Colonic mucosa (tissue), 4 donors: ENCODE data around the gene TSSK2. TPM values are rescaled to one million over a fixed set of nuclear protein-coding genes. Genes with fewer than 3 reads are reported as not detected.

Experiments used
- DNase-seq: peaks from one replicate; pipeline ENCODE4 v3.0.0-alpha.2; 2020
- H3K27ac ChIP-seq: fragments of 200-600 bp; one replicate; pipeline ENCODE4 v1.8.0; 2021
- H3K27me3 ChIP-seq: fragments of 200-600 bp; one replicate; pipeline ENCODE4 v1.8.0; 2021
- H3K36me3 ChIP-seq: fragments of 200-600 bp; one replicate; pipeline ENCODE4 v1.8.0; 2021
- H3K4me1 ChIP-seq: fragments of 200-600 bp; one replicate; pipeline ENCODE4 v1.8.0; 2021; ENCODE audit warnings: mild to moderate bottlenecking
- H3K4me3 ChIP-seq: fragments of 200-600 bp; one replicate; pipeline ENCODE4 v1.8.0; 2021
- H3K9ac ChIP-seq, 2 donors: one replicate each; pipeline ENCODE4 v1.7.0; 2013; ENCODE audit warnings: control low read depth in 2 of 2, low read depth in 2 of 2, low read length in 2 of 2
- H3K9me3 ChIP-seq: fragments of 200-600 bp; one replicate; pipeline ENCODE4 v1.8.0; 2021
- CTCF ChIP-seq: fragments of 200-600 bp; IDR thresholded peaks from one replicate; pipeline ENCODE4 v1.8.0; 2022; ENCODE audit warnings: antibody characterized with exemption, mild to moderate bottlenecking
- intact Hi-C: fragments of 100-400 bp; cut with DNase I; formaldehyde crosslinking; loops from one replicate; pipeline ENCODE4 v1.14.1; 2022
- total RNA-seq, 2 donors: library from RNA; stranded (reverse); fragmentation: NEBNext Ultra II Directional in 1 of 2; extraction: Animal tissue kit (Norgen Biotek cat#: 25700) in 1 of 2; gene quantifications; one replicate each; pipeline ENCODE4 v1.2.1, GENCODE V29; 2021
- donor health status: healthy.
- donor health status: DM: no; HTN: no; CAD: no.
- donor health status: DM: no; HTN: no; CAD: no.

TSSK2 gene
- total RNA-seq, 2 donors from 2014 or later = not detected

GRCh38 chr22:19125474-19126308, 5.4 kb upstream of the TSSK2 start:
- no peaks in the 10 kb centered on the region for H3K36me3 ChIP-seq

GRCh38 chr22:19126309-19127273, 4.5 kb upstream of the TSSK2 start:
- no peak for TF ChIP-seq CTCF
- no peaks in the 10 kb centered on the region for H3K9me3 ChIP-seq
- H3K4me1 ChIP-seq = peaks cover 5% of the 10 kb centered on the region
- no peak for DNase-seq
- no peak overlapping the region for H3K9ac ChIP-seq
- no peak overlapping the region for H3K4me3 ChIP-seq
- H3K27ac ChIP-seq = no peak overlapping the region
- intact Hi-C loops = no loop called here
- no peaks in the 10 kb centered on the region for H3K27me3 ChIP-seq
- no peaks in the 10 kb centered on the region for H3K36me3 ChIP-seq

More at GRCh38 chr22:19125474-19126308, 5.4 kb upstream of the TSSK2 start:
- Histone ChIP-seq H3K27me3 (no peaks in the 10 kb centered on the region), H3K9me3 (no peaks in the 10 kb centered on the region), H3K4me3 (no peak overlapping the region), H3K4me1 (peaks cover 8% of the 10 kb centered on the region), H3K9ac (no peak overlapping the region), H3K27ac (no peak overlapping the region)
- intact Hi-C loops = no loop called here
- DNase-seq = no peak
- no peak for TF ChIP-seq CTCF

DNA sequence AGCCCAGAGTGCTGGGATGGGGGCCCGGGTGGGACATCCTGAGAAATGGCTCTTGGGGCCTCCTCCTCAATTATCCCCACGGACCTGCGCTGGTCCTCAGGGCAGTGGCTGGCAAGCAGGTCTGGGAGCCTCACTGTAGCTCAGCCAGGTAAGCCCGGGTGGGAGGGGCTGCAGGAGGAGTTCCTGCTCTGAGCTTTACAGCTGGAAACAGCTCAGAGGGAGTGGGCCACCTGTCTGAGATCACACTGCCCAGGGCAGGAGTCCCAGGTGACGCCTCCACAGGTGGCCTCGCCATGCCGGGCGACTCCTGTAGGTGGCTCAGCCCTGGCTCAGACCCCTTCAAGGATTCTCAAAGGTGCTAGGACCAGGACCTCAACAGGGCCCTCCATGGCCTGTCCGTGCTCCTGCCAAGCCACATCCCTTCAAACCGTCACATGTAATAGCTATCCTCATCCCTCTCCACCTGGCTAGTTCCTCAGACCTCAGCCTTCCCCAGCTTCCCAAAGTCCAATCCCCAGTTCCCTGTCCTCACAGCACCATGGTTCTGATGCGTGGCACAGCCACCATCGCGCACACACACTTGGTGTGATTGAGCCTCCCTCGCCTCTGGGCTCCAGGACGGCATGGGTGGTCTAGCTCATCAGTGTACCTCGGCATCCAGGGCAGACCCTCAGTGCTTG, 3.6 kb upstream of the TSSK2 start:
- H3K27ac ChIP-seq = no peak overlapping the region
- H3K4me3 ChIP-seq = no peak overlapping the region
- no peak overlapping the region for H3K9ac ChIP-seq
- no peak for TF ChIP-seq CTCF
- no peaks in the 10 kb centered on the region for H3K9me3 ChIP-seq
- intact Hi-C loops = no loop called here
- no peaks in the 10 kb centered on the region for H3K36me3 ChIP-seq
- peaks cover 5% of the 10 kb centered on the region for H3K4me1 ChIP-seq
- no peak for DNase-seq
- H3K27me3 ChIP-seq = no peaks in the 10 kb centered on the region

GRCh38 chr22:19128009-19128401, 3.1 kb upstream of the TSSK2 start:
- Histone ChIP-seq H3K4me3 (no peak overlapping the region), H3K27ac (no peak overlapping the region), H3K4me1 (peaks cover under 1% of the 10 kb centered on the region), H3K9me3 (no peaks in the 10 kb centered on the region), H3K36me3 (no peaks in the 10 kb centered on the region), H3K27me3 (no peaks in the 10 kb centered on the region), H3K9ac (no peak overlapping the region)
- intact Hi-C loops = no loop called here
- DNase-seq = no peak
- no peak for TF ChIP-seq CTCF
